NCI-H526 (cell line): ENCODE data around the gene MUSTN1.

Experiments used
- DNase-seq, 2 experiments: peaks; one replicate each; lab custom pipeline; 2025; lab: John Stamatoyannopoulos, UW

MUSTN1 gene

DNA sequence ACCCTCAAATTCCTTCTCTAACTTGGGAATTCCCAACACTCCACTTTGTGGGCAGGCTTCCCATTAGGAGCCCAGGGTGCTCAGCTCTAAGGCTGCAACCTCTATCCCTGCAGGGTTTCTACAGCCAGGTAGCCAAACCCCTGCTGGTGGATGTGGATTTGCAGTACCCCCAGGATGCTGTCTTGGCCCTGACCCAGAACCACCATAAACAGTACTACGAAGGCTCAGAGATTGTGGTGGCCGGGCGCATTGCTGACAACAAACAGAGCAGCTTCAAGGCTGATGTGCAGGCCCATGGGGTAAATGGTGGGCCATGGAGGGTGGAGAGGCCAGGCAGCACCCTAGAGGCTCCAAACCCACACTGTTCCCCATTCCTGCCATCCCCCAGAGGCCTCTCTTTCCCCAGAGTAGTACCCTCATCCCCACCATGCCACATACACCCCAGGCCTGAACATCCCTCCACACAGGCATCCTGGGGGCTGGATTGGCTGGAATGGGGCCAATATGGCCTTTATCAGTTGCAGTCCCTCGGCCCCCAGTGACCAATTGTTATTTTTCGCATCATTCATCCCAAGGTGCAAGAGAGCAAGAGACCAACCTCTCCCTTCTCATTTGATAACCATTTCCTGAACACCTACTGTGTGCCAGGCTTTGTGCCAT, 49.8 kb downstream of the MUSTN1 start:
- no peak for DNase-seq

DNA sequence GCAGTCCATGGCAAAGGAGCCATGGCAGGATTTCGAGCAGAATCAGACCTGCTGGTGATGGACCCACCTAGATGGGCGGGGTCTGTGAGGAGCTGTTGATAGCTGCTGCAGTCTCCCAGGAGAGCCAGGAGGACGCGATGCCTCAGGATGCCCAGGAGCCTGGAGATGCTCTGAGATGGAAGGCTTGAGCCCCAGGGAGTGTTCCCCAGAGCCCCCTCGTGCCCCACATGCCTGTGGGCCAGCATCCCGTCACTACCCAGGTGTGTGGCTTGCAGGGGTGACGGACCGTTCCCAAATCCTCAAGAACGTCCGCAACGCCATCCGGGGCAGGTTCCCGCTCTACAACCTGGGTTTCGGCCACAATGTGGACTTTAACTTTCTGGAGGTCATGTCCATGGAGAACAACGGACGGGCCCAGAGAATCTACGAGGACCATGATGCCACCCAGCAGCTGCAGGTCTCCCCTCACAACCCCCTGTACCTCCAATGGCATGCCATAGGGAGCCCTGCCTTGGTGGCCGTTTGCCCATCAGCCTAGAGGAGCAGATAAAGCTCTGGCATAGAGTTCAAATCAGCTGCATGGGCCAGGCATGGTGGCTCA, 50.7 kb downstream of the MUSTN1 start:
- no peak for DNase-seq

DNA sequence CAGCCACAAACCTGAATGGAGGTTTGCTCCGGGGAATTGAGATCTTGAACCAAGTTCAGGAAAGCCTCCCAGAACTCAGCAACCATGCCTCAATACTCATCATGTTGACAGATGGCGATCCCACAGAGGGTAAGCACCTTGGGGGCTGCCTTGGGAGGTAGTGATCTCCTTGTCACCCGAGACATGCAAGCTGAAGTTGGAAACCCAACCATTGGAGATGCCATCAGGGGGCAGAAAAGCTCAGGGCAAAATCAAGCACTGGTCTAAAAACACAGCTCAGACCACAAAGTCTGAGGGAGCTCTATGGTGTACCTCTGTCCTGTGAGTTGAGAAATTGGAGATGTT, 51.6 kb downstream of the MUSTN1 start:
- DNase-seq, result no peak
